Dedifferentiated amniotic fluid mesenchymal stem cell (primary cell): ENCODE data around the gene ZNF799.
"Not testable (repeated sequence)": the region's sequence is repeated elsewhere in the genome, so short reads cannot be mapped to it uniquely, and the experiment has no call there.

ENCODE experiments used
- DNase-seq: peaks from one replicate; pipeline ENCODE4 v3.0.0-alpha.2; 2016; ENCODE audit errors: extremely low spot score

Gene ZNF799

DNA sequence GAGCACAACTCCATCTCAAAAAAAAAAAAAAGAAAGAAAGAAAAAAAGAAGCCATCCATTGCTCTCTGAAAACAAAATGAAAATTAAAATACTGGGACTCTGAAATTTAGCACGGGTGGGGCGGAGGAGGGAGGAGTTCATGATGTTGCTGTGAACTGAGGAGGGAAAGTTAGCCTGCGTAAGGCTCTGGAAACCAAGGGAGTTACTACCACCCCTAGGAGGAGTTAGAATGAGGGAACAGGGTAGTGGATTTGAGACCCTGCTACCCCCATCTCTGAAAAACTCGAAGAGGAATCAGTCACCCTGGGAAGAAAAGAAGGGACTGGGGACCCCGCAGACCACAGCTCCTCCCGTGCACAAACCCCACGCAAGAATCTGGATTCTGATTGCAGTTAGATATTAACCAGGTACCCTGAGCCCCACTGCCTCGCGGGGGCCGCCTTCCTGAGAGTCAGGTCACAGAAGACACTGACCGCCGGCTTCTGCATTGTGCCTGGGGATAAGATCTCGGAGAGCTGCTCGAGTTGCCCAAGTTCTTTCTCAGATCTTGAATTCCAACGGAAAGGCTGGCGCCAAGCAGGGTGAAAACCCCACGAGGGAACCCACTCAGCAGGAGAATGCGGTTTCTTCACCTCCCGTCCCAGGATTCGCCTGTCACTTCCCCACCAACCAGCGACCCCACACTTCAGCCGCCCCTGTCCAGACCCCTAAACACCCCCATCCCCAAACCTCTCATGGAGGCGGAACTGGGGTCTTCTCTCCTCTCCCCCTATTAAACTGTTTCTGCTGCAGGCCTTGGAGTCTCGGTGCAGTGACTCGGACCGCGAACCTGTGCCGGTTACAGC, 36.5 kb downstream of the ZNF799 start:
- no peak for DNase-seq

- DNase-seq, result not testable (repeated sequence)
These were observed 38.8 kb downstream of the ZNF799 start for GRCh38 chr19:12362236-12362635.

GRCh38 chr19:12353375-12353774, 47.7 kb downstream of the ZNF799 start:
- no peak for DNase-seq

- DNase-seq, result no peak
These were observed 50.2 kb downstream of the ZNF799 start for GRCh38 chr19:12350890-12351197.

DNA sequence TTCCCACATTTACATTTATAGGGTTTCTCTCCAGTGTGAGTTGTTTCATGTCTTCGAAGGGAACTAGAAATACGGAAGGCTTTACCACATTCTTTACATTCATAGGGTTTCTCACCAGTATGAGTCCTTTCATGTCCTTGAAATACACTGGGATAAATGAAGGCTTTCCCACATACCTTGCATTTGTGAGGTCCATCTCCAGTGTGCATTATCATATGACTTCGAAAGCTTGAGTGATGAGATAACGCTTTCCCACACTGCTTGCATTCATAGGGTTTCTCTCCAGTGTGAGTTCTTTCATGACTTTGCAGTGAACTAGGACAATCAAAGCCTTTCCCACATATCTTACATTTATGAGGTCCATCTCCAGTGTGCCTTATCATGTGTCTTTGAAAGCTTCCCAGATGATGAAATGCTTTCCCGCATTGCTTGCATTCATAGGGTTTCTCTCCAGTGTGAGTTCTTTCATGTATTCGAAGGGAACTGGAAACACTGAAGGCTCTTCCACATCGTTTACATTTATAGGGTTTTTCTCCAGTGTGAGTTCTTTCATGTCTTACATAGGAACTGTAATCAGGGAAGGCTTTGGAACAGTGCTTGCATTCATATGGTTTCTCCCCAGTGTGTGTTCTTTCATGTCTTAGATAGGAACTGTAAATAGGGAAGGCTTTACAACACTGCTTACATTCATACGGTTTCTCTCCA, 50.7 kb downstream of the ZNF799 start:
- DNase-seq, result no peak

- no peak for DNase-seq
These were observed 54.2 kb downstream of the ZNF799 start for GRCh38 chr19:12346896-12347295.

DNA sequence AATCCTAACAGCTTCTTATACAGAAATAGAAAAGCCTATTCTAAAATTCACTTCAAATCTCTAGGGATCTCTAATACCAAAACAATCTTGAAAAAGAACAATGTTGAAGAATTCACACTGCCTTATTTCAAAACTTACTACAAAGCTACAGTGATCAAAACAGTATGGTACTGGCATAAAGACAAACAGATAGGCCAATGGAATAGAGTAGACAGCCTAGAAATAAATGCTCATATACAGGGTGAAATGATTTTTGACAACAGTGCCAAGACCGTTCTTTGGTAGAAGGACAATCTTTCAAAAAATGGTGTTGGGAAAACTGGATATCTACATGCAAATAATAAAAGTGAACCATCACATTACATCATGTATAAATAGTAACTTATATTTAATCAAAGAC, 55.9 kb downstream of the ZNF799 start:
- DNase-seq, result no peak
